Measurements from ENCODE around the gene PPP2R2C.

- TF ChIP-seq CTCF (IDR thresholded peaks at IDR 0.05) (no peak), POLR2A (IDR thresholded peaks at IDR 0.05; ENCODE audit: low read depth) (no peak), POLR2AphosphoS5 (IDR thresholded peaks at IDR 0.05) (no peak)
These were observed 147.9 kb downstream of the PPP2R2C start for GRCh38 chr4:6324461-6324998.
